HG03520 (cell line): ENCODE results near the gene ZBTB33.

ENCODE experiments used
- ATAC-seq: cut with Tn5 transposase; IDR thresholded peaks from one replicate; pipeline ENCODE4 v1.9.1; 2021; ENCODE audit warnings: mild to moderate bottlenecking, moderate library complexity; ENCODE audit not compliant: unreplicated experiment

Gene ZBTB33

GRCh38 chrX:120250522-120251271, at the start of gene ZBTB33:
Gene ZBTB33 (plus strand): TSS chrX:120250812. CDS start chrX:120253416, 2,604 bp downstream.
- peak; percentile 96 for ATAC-seq

- ATAC-seq: no peak
Observed at GRCh38 chrX:120200851-120201250, 49.8 kb upstream of the ZBTB33 start.

GRCh38 chrX:120205816-120206753, 44.5 kb upstream of the ZBTB33 start:
- no peak for ATAC-seq

DNA sequence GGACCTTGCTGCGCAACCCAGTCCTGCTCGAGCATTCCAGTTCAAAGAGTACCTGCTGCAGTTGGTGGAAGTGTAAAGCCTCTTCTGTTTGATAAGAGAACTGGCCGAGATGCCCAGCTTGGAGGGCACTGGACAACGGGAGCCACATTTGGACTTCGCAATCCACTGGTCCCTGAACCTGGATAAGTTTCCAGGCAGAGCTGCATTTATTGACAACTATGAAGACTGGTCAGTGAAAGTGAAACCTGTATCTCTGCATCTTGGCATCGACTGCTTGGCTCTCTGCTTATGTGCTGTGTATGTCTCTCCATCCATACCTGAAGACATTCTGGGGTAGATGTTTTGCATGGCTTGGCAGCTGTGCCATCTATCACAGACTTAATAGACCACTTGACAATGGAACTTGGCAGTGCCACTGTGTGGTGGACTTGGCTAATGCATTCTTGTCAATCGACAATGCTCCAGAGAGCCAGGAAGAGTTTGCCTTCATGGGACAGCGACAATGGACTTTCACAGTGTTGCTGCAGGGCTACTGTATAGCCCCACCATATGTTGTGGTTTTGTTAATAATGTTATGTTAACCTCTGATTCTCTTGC, 43.5 kb upstream of the ZBTB33 start:
- ATAC-seq: no peak

DNA sequence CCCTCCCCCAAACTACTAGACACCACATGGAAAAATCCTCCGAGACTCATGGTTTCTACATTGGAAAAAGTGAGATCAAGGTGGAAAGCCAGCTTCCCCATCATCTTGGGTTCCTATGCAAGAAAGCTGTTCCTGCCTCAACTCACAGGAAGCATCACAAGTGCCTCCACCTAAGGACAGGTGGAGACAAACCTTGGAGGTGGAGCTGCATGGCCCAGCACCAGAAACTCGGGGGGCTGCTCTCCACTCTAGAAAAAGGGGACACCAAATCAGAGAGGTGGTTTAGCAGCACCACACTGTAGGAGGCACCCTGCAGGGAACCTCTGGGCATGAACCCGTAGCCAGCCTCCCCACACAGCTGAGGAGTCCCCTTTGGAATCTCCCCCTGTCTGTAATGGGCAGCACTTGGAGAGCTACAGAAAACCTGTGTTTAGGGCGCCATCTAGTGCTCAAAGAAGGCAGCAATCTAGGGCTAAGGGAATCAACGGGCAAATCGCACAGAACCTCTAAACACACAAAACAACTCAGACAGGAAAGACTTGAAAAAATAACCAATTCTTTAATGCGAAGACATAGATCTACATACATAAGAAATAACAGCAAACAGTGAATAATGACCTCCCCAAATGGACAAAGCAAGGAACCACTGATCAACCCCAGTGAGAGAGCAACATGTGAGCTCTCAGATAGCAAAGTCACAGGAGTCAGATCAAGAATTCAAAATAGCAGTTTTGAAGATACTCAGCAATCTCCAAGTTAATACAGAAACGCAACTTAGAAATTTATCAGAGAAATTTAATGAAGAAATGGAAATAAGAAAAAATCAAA, 37.0 kb upstream of the ZBTB33 start:
- ATAC-seq: peak; percentile 87

- no peak for ATAC-seq
Observed at GRCh38 chrX:120223374-120223773, 27.2 kb upstream of the ZBTB33 start.

DNA sequence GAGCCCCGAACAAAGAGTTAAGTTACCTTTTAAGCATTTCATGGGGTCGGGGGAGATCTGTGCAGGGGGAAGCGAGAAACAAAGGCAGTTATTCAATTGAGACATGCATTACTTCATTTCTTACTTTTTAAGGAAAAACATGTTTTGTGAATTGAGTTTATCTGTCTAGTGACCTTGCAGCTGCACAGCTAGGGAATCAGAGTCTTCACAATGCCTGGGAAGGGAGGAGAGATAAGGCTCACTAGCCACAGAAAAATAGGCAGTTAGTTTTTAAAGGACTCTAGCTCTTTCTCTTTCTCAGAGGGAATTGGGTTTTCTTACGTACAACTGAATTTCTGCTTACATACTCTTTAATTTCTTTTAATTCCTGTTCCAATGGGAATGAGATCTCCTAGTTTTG, 26.2 kb upstream of the ZBTB33 start:
- no peak for ATAC-seq

DNA sequence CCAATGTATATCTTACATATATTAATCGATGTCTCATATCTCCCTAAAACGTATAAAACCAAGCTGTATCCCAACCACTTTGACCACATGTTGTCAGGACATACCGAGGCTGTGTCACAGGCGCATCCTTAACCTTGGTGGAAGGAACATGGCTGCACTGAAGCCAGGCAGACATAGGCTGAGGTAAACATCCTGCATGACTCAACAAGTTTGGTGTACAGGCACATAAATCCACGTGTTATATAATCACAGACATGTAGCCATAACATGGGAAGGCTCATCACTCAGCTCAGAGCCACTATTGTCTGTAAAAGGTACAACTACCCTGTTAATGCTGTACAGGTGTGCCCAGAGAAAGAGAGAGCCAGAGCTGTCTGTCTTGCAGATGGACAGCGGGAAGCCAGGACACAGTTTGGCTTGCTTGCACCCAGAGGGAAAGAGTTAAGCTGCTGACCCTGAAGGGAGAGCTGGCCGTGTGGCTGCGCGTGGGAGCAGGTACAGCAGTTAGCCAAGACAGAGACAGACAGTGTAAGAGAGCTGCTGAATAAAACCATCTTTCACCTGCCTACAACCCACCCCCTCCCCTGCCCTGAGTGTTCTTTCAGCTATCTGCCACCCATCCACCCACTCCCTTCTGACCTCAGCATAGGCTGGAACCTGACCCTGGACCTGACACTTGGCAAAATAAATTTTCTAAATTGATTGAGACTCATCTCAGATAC, 22.3 kb upstream of the ZBTB33 start:
- ATAC-seq: no peak

DNA sequence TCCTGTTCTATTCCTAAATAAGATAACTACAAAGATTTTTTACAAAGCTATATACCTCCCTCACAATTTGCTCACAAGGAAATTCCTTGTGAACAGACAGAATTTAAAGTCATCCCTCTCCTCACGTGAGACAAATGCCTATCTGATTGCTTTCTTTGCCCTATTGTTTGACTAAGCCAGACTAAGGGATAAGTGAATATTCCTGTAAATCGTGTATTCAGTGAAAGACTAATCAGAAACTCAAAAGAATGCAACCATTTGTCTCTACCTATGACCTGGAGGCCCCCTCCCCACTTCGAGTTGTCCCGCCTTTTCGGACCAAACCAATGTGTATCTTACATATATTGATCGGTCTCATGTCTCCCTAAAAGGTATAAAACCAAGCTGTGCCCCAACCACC, 15.3 kb upstream of the ZBTB33 start:
- ATAC-seq: no peak

DNA sequence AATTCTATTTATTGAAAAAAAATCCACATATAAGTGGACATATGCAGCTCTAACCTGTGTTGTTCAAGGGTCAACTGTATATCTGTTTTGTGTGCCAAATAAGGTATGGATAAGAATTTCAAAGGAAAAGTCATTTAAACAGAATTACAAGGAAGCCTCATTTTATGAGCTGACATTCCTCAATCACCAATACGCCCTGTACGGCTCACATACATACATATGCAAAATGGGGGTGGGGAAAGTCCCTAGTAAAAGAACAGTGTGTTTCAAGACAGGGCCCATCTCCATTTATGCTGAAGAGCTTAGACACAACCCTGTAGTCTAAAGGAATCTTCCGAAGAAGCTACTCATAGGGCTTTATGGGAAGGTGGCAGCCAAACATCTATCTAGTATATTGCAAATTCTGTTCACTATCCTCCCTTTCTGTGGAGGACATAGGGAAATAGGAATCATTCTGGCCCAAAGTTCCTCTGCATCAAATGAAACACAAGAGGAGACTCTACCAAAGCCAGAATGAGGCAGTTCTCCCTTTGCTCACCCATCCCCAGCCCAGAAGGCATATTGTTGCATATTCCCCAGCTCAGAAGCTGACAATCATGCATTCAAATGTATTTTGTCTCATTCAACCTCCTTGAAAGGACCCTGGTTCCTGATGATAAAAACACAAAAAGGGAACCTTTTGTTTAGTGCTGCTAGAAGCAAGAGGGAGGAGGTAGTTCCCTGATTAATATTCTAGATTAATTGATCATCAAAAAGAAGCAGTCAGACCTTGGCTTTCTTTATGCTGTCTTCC, 13.7 kb upstream of the ZBTB33 start:
- no peak for ATAC-seq

DNA sequence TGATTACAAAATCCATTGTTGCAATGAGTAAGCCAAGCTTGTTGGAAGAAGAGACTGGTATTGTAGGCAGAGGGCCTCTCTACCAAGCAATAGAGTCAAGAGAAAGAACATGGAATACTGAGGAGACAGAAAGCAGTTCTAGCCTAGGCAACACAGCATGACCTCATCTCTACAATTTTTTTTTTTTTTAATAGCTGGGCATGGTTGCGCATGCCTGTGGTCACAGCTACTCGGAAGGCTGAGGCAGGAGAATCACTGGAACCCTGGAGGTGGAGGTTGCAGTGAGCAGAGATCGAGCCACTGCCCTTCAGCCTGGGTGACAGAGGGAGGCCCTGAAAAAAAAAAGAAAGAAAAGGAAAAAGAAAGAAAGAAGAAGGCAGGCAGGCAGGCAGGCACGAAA, 11.7 kb upstream of the ZBTB33 start:
- ATAC-seq: no peak

DNA sequence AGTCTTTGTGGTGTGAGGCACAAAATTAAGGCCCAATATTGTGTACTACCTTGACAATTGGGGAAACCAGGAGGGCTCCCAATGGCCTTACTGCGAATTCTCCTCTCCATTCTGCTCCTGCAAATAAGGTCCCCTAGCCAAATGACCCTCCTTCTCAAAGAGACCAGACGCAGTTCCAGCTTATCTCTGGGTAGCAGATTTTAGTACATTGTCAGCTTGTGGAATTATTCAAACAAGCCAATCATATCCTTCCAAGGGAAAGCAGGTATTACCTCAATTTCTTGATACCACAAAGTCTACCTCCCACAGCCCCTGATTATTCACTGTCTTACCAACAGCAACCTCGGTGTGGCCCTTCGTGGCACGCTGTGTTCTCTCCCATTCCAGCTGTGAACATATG, 7.8 kb upstream of the ZBTB33 start:
- no peak for ATAC-seq

GRCh38 chrX:120244395-120244734, 6.2 kb upstream of the ZBTB33 start:
- ATAC-seq: no peak

DNA sequence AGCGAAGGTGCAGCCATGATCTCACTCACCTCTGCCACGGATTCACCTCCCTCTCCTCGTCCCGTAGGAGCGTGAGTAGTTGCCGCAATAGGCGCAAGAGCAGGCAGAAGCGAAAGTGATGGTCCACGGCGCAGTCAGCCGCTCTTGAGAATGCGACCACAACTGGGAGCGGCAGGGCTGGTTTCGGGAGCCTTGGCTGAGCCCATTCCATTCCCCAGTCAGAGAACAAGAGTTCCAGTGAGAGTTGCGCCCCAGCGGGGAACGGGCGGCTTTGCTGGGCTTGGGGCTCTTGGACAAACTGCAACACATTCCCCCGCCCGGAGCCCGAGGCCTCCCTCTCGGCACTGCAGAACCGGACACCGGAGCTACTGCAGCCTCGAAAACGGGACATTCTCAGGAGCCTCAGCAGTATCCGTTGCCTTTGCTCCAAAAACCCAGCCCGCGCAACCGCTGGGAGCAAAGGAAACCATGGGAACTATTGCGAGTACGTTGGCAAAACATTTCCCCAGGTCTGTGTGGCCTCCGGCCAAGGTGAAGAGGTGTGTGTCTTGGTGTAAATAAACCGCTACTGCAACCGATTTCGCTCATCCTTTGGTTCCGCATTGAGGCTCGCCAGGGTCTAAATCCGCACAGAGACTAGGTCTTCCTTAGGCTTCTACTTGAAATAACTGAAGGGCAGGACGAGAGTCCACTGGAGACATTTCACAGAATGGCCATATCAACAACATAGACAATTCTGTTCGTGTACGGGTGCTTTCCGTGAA, 5.7 kb upstream of the ZBTB33 start:
- ATAC-seq: peak; percentile 66

DNA sequence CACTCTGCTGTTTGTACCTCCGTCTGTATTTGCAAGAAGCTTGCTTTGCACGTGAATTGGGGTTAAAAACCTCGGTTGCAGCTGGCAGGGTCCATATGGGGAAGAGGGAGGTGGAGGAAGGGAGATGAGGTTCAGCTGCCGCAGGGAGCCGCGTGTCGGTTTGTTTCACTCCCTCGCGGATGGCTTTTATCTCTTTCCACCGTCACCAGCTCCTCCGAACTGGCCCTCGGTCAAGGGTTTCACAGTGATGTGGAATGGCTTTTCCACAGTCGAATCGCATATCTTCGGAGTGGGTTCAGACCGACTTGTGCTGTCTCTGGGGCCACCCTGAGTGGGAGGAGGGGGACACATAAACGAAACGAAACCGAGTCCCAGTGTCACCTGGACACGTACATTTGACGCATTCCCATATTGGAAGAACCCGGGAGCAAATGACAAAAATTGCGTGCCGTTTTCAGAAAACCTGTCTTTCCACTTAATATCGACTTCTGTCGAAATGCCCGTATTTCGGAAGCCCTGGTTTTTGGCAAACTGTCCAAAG, 929 bp downstream of the ZBTB33 start:
- ATAC-seq: no peak

- no peak for ATAC-seq
Observed at GRCh38 chrX:120253784-120254183, 3.2 kb downstream of the ZBTB33 start.

- no peak for ATAC-seq
Observed at GRCh38 chrX:120260369-120260768, 9.8 kb downstream of the ZBTB33 start.
